HG03571 (cell line): ENCODE results near the gene WBP1L.
"Not testable (repeated sequence)": the region's sequence is repeated elsewhere in the genome, so short reads cannot be mapped to it uniquely, and the experiment has no call there.

Experiments used
- ATAC-seq: cut with Tn5 transposase; IDR thresholded peaks from one replicate; pipeline ENCODE4 v1.9.1; 2021; ENCODE audit not compliant: unreplicated experiment

WBP1L gene

DNA sequence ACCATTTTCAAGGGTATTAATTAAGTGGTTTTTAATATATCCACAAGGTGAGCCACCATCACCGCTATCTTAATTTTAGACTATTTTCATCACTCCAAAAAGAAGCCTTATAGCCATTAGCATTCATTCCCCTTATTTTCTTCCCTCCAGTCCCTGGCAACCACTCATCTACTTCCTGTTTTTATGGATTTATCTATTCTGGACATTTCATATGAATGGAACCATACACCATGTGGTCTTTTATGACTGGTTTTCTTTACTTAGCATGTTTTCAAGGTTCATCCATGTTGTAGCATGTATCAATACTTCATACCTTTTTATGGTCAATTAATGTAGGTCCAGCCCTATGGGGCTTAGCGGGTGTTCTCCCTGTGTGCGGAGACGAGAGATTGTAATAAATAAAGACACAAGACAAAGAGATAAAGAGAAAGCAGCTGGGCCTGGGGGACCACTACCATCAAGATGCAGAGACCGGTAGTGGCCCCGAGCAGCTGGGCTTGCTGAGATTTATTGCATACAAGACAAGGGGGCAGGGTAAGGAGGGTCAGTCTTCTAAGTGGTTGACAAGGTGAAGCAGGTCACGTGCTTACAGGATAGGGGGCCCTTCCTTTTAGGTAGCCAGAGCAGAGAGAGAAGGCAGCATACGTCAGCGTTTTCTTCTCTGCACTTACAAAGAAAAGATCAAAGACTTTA, 14.6 kb downstream of the WBP1L start:
- no peak for ATAC-seq

DNA sequence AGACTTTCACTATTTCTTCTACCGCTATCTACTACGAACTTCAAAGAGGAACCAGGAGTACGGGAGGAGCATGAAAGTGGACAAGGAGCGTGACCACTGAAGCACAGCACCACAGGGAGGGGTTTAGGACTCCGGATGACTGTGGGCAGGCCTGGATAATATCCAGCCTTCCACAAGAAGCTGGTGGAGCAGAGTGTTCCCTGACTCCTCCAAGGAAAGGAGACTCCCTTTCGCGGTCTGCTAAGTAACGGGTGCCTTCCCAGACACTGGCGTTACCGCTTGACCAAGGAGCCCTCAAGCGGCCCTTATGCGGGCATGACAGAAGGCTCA, 15.2 kb downstream of the WBP1L start:
- ATAC-seq = not testable (repeated sequence)

DNA sequence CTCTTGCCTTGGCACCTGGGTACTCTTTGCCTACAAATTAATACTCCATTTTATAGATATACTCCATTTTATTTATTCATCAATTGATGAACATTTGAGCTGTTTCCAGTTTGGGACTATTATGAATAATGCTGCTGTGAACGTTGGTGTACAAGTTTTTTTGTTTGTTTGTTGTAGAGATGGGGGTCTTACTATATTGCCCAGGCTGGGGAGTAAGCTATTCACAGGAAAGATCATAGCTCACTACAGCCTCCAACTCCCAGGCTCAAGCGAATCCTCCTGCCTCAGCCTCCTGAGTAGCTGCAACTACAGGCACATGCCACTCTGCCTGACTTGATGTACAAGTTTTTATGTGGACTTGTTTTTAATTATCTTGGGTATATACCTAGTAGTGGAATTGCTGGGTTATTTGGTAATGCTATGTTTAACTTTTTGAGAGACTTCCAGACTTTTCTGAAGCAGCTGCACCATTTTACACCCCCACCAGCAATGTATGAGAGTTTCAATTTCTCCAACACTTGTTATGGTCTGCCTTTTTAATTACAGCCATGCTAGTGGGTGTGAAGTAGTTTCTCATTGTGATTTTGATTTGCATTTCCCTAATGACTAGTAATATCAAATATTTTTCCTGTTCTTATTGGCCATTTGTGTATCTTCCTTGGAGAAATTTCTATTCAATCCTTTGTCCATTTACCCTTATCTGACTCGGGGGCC, 15.9 kb downstream of the WBP1L start:
- ATAC-seq = no peak

DNA sequence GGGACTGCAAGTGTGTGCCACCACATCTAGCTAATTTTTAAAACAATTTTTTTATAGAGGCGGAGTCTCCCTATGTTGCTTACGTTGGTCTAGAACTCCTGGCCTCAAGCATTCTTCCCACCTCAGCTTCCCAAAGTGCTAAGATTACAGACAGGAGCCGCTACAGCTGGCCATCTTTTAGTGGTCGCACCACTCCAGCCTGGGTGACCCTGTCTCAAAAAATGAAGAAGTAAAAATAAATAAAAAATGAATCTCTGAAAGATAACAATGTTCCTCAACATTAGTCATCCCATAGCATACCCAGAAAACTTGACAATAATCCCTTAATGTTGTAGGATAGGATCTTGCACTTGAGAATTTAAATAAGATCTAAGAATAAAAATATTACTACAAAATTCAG, 18.2 kb downstream of the WBP1L start:
- no peak for ATAC-seq

DNA sequence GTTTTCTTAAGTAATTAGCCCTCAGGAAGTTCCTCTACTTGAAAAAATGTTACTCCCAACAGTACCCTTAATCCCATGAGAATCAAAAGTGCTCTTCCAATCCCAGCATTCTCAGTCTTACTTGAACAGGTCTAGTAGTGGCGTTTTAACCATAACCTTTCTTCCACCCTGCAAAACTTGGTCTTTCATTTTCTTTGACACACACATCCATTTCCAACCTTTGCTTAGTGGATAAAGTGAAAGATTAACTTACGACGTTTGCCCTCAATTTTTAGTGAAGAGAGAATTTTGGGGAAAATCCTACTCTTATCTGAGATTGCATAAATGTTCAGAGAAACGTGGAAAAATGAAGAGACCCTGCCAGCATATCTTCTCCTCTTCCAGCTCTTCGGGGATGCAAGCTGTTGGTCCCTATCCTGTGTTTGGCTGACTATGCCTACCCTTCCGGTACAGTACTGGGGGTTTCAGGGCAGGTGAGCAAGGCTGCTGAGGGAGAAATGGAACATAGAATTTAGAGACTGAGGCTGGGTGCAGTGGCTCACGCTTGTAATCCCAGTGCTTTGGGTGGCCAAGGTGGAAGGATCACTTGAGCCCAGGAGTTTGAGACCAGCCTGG, 18.8 kb downstream of the WBP1L start:
- ATAC-seq = no peak

DNA sequence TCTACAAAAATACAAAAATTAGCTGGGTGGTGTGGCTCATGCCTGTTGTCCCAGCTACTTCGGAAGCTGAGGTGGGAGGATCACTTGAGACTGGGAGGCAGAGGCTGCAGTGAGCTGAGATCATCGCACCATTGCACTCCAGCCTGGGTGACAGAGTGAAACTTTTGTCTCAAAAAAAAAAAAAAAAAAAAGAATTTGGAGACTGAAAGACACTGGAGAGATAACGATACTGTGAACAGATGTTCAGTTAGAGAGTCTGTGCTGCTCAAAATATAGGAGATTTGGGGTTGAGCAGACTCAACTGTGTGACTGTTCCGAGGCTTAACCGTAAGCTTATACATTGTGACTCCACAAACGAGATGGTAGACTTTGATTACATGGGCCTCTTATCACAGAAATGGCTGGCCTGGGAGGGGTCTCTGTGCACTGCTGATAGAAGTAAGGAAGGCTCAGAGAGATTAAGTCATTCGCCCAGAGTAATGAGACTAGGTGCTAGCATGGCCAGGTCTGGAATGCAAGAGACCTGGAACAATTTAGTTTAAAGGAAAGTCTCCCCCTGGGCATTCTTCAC, 19.4 kb downstream of the WBP1L start:
- ATAC-seq = no peak

DNA sequence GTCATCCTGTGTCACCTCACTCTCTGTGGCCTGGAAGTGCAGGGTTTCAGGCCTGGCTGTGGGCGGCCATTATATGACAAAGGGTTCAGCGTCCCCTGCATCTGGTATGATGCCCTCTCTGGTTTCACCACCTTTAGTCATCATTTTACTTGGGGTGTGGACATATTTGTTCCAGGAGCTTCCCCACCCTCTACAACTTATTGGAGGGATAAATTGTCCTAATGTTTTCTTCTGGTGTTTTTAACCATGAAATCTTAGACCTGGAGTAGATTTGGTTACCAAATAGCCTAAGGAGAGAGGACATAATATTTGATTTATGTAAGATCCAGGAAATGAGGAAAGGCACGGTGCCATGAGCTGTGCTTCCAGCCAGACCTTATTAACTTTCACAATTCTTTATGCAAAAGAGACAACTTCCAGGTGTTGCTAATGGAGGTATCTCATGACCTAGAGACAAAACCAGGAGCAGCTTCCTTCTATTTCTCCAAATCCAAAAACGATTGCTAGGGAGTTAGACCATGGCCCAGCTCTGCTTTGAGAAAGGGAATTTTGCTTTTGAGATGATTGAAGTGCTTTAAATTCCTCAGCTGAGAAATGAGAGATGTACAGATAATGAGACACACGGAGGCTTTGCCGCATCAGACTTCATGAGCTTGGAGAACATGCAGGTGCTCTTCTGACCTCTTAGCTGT, 20.9 kb downstream of the WBP1L start:
- no peak for ATAC-seq

DNA sequence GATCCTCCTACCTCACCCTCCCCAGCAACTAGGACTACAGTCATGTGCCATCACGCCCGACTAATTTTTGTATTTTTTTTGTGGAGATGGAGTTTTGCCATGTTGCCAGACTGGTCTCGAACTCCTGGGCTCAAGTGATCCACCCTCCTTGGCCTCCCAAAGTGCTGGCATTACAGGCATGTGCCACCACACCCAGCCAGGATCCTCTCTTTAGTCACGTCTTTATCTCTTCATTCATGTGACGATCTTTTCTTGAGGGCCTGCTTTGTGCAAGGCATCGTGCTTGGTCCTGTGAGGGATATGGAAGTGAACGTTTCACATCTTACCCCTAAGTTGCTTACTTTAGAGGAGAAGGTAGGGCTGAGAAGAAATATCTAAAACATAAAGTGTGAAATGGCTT, 21.6 kb downstream of the WBP1L start:
- ATAC-seq = no peak

DNA sequence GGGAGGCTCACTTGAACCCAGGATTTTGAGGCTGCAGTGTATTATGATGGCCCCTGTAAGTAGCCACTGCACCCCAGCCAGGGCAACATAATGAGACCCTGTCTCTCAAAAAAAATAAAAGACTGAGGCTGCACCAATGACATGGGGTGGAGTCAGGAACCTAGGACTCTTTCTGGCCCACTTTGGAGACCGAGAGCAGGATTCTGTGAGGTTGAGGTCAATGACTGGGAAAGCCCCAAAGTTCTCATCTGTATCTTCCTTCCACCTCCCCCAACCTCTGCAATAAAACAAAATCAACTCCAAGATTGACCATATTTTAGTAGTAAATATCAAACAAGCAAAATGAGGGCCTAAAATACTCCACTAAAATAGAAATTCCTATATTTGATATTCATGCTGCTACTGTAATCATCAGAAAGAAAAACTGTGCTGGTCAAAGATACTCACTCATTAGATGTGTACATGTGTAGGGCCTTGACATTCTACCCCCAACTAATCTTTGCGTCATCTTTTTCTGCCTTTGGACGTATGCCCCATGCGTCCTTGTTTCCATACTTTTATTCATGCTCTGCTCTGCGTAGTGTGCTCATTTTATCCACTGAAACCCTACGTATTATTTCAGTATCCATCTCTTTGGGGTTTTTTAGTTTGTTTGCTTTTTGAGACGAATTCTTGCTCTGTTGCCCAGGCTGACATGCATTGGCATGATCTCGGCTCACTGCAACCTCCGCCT, 23.8 kb downstream of the WBP1L start:
- ATAC-seq = no peak

DNA sequence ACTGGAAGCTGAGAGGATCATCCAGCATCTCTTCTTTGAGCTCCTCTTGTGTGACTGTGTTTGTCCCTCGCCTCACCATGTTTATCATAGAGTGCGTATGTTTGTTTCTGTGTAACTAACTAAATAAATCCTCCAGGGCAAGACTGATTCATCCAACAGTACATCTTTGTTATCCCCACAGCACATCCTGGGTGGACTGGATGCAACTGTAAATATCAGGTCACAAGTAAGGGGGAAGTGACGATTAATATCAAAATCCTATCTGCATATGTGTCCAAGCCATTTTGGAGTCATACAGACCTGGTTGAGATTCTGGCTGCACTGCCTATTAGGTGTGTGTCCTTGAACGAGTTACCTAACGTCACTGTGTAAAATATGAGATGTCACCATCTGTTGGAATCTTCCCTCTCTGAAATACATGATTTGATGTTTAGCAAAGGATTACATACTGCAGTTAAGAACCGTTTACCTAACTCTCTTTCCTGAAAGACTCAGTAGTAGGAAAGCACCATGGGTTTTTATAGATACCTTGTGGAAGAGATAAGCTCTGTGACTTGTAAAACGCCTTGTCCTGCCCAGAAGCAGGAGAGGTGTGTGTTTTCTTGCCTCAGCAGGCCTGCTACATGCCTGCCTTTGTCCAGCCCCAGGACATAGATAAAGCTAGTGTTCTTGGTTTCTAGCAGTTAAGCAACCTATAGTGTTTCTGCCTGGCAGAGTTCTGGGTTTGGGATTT, 25.8 kb downstream of the WBP1L start:
- no peak for ATAC-seq

DNA sequence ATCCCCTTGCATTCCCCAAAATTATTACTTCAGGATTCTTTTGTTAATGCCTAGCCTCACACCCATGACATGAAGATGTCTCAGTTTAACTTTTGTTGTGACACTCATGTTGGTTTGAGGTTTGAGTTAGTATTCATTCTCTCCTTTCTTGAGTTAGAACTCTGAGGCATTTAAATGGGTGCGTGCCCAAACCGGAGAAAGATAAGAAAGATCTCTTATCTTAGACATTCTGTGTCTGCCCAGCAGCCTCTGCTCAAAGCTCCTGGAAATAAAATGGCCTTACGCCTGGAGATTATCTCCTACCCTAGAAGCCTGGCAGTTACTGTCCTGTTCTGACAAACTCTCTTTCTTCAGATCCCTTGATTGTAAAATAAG, 26.3 kb downstream of the WBP1L start:
- no peak for ATAC-seq

DNA sequence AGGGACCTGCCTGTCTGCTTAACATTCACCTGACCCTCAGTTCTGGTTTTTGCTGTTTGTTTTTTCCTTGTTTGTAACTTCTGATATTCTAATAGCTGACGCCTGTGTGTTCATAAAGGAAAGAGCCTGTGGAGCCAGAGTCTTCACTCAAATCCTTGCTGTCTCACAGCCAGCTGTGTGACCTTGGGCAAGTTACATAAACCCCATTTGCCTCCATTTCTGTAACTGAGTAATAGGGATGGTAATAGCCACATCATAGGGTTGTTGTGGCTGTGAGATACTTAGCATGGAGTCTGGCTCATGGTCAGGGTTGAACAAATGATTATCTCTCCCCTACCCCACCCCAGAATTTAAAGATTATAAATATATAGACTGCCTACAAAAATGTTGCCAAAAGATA, 27.0 kb downstream of the WBP1L start:
- no peak for ATAC-seq

DNA sequence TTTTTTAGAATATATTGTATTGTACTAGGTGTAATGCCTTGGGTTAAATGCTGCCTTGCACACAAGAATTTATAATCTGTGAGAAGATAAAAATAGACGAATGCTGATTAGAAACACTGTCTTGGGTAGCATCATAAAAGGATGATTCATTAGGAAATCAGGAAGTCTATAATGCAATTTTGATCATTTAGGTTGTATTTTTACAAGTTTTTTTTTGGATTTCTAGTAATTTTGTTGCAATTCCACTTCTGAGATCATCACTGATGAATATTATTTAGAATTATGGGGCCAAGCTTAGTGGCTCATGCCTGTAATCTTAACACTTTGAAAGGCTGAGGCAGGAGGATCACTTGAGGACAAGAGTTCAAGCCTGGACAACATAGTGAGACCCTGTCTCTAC, 29.6 kb downstream of the WBP1L start:
- ATAC-seq = no peak

DNA sequence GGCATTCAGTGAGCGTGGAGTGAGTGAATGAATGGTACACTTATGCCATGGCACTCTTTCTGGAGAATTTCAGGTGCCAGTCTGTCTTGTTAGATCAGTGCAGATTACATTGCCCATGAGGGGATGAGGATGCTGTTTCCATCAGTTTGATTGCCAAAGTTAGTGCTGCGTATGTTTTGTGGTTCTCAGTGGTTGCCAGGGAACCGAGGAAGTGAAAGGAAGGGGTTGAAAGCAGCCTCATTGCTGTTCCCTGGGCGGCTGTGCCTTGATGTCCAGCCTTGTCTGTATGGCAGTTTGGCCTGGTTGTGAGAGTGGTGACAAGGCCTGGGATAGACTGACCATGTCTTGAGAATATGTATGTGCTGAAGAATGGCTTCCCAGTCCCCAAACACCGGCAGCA, 30.2 kb downstream of the WBP1L start:
- ATAC-seq = no peak

DNA sequence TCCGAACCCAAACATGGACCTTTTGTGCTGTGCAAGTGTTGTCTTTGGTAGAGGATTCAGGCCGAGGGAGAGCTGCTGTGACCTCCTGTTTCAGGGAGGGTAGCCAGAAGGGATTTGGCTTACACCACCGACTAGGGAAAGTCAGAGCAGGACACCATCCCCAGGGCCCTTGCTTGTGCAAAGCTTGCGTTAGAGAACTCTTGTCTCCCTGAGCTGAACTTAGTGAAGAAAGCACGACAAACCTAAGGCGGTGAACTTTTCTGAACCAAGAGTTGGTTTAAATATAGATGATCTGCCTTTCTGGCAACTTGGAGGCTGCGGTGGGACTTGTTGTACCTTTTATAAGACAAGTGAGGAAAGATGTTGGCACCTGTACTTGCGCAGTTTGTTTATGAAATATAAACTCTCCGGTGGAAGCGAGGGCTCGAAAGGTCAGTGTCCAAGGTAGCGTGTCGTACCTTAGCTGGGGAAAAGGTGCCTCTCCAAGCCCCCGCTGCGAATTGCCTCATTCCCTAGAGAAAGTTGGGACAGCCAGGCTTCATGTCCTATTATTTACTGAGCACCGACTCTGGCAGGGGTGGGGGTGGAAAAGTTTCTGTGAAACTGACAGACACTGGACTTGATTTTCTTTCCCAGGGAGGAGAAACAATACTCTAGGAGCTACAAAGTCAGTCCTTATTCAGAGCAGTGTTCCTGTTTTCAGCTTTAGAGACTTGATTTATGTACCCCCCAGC, 31.6 kb downstream of the WBP1L start:
- ATAC-seq = no peak

DNA sequence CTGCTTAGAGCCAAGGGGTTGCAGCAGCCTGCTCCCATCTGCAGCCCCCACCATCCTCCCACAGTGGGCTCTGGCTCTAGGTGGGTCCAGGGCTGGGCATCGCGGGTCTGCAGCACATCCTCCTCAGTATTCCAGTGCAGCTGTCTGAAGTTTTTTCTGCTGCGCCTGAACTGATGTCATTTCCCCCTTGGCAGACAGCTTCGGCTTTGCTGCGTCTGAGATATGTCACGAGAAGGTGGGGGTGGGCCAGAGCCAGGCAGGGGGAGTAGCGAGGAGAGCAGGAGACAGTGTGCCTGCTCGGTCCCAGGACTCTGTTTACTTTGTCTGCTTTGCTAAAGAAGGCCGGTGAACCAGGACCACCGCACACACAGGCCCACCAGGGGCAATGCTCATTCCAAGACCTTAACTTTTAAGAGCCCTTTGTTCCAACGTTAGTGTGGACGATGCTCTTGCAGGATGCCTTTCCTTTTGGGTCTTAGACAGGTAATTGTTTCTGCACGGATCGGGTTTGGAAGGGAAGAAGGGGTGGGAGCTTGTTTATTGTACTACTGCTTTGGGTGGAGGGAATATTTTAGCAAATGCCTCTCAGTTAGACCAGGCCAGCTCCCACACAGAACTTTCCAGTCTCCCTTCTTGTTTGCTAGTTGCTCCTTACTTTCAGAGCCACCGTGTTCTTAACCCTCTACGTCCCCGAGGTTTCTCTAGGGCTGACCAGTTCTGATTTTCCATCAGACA, 32.4 kb downstream of the WBP1L start:
- no peak for ATAC-seq

DNA sequence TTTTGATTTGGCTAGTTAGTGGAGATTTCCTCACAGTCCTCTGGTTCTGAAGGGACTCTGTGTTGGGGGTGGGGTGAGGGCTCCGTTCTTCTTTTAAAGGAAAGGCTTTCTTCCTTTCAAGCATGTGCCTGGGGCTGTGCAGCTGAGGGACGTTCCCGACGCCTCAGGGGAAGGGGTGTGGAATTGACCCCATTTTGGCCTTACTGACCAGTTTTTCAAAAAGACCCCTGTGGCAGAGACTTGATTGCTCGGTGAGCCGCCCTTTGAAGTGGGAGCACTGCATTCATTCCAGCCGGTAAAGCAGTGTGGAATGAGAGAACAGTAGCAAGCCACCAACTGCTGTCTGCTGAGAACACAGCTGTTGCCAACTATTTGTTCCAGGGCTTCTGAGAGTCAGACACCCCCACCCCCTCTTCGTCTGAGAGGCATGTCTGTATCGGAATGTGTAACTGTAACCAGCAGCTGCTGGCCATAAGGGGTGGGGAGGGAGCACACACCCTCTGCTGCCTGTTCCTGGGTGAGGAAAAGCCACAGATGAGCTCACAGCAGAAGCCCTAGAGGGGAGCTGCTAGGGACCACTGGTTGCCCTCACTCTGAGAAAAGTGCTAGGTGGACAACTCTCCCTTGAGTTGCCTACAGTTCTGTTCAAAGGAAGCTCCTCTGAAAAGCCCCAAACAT, 33.2 kb downstream of the WBP1L start:
- ATAC-seq = no peak

DNA sequence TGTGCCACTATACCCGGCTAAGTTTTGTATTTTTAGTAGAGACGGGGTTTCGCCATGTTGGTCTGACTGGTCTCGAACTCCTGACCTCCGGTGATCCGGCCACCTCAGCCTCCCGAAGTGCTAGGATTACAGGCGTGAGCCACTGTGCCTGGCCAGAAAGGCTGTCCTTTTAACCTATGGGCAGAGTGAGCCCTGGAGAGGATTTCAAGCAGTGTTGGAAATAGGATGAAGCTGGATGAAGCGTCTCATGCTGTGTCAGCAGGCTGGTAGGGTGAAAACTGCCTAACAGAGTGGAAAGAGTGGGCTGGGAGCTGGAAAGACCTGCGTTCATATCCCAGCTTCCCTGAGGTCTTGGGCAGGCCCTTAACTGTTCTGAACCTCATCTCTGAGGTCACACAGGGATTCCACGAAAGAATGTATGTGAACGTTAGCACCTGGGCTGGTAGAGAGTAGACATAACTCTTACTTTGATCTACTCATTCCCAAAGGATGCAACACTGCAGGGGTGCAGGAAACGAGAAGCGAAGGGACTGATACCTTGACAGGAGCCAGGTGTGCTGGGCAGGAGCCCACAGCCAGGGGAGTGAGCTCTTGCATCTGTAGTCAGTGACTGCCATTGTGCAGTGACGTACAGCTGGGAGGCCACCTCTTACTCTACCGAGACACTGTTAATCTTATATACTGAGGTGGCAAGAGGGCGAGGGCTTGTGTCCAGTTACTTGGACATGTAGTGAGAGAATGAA, 34.1 kb downstream of the WBP1L start:
- no peak for ATAC-seq
